Astrocyte of the cerebellum (primary cell): ENCODE results near the gene SEMA4A.

Experiments
- DNase-seq: peaks from one replicate; pipeline ENCODE4 v3.0.0-alpha.2; 2011; ENCODE audit warnings: low read depth
- H3K4me3 ChIP-seq: 2 replicates; pipeline ENCODE4 v1.5.1; 2011; ENCODE audit warnings: mild to moderate bottlenecking, low read depth, low read length, moderate library complexity
- in situ Hi-C: cut with HindIII; loops from 2 replicates; pipeline ENCODE4 v1.10.0; 2017; ENCODE audit warnings: low sequenced_read_pairs
- TF ChIP-seq, protein P1 (sequence below): IDR thresholded peaks from 2 replicates; pipeline ENCODE4 v1.5.1; 2012; ENCODE audit warnings: low read length, low read depth, moderate library complexity, mild to moderate bottlenecking; ENCODE audit errors: missing control alignments

The SEMA4A gene

DNA sequence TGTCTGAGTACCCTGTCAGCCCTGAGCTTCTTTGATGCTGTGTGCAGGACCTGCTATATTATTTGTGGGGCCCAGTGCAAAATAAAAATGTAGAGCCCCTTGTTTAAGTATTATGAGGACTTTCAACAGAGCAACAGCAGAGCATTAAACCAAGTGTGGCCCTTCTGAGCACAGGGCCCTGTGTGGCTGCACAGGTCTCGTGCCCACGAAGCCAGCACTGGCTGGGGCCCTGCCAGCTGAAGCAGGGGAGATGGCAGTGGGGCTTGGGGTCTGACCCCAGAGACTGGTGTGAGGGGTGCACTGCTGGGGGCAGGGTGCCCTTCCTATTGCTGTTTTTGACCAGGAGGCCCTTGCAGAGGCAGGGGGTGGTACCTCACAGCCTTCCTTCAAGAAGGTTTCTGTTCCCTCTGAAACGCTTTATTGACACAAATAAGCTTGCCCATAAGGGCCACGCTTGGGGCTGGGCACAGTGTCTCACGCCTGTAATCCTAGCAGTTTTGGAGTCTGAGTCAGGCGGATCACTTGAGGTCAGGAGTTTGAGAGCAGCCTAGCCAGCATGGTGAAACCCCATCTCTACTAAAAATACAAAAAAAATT lies 2.2 kb upstream of the SEMA4A start:
- DNase-seq, result no peak
- in situ Hi-C loops, result no loop called here
- TF ChIP-seq, protein P1, sequence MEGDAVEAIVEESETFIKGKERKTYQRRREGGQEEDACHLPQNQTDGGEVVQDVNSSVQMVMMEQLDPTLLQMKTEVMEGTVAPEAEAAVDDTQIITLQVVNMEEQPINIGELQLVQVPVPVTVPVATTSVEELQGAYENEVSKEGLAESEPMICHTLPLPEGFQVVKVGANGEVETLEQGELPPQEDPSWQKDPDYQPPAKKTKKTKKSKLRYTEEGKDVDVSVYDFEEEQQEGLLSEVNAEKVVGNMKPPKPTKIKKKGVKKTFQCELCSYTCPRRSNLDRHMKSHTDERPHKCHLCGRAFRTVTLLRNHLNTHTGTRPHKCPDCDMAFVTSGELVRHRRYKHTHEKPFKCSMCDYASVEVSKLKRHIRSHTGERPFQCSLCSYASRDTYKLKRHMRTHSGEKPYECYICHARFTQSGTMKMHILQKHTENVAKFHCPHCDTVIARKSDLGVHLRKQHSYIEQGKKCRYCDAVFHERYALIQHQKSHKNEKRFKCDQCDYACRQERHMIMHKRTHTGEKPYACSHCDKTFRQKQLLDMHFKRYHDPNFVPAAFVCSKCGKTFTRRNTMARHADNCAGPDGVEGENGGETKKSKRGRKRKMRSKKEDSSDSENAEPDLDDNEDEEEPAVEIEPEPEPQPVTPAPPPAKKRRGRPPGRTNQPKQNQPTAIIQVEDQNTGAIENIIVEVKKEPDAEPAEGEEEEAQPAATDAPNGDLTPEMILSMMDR, result no peak
- H3K4me3 ChIP-seq, result no peak overlapping the region

DNA sequence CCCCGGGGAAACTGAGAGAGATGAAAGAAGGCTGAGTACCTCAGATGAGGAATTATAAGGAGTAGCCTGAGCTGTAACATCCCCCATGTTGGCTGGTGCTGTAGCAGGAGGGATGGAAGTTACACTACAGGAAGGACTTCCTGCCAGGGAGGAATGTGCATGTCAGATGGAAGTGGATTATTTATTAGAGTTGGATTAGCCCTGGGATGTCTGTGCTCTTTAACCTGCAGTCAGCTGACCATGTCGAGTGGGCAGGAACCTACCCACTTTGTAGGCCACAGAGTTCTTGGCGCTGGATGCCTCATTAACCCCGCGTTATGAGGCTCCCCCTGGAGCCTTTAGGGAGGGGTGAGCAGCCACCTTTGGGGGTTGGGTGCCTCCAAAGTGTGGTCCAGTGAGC lies 757 bp upstream of the SEMA4A start:
- DNase-seq, result no peak
- H3K4me3 ChIP-seq, result no peak overlapping the region
- in situ Hi-C loops, result no loop called here
- TF ChIP-seq, protein P1, result no peak

DNA sequence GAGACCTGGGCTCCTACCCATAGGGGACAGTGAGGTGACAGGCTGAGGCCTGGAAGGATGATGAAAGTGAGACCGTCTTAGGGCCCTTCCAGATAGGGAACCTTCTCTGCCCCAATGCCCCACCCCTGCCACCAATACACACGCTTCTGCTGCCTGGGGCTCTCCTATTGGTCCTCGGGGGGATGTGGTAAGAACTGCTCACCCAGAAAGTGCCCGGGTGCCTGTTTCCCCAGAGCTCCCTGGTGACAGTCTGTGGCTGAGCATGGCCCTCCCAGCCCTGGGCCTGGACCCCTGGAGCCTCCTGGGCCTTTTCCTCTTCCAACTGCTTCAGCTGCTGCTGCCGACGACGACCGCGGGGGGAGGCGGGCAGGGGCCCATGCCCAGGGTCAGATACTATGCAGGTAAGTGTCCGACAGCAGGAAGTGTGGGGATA lies 948 bp downstream of the SEMA4A start:
- in situ Hi-C loops, result no loop called here
- no peak for DNase-seq
- H3K4me3 ChIP-seq, result no peak overlapping the region
- TF ChIP-seq, protein P1, result no peak

DNA sequence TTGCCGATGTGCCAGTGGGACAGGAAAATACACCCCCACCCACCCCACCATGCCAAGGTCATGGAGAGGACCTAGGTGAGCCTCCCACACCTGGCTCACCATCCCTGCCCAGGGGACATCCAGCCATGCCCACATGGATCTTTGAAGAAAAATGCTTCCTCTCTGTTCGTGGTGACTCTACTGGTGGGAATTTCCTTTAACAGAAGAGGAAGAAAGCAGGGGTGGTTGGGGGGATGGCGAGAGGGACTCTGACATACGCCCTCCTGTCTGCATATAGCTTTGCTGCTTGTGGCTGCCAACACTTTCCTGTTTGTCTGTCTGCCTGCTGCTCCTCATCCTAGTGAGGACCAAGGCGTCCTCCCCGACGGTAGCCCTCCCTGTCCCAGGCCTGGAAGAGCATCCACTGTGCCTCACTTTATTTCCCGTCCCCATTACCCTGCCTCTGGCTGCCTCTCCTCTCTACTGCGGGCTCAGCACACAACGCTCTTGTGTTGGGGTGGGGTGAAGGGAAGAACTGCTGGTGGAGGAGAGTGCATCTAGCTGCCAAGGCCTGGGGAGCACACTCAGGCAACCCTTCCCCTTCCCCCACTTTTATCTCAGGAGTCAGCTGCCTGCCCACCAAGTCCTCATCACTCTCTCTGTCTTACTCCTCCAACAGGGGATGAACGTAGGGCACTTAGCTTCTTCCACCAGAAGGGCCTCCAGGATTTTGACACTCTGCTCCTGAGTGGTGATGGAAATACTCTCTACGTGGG lies 2.5 kb downstream of the SEMA4A start:
- H3K4me3 ChIP-seq, result no peak overlapping the region
- in situ Hi-C loops, result no loop called here
- TF ChIP-seq, protein P1, result no peak
- no peak for DNase-seq

DNA sequence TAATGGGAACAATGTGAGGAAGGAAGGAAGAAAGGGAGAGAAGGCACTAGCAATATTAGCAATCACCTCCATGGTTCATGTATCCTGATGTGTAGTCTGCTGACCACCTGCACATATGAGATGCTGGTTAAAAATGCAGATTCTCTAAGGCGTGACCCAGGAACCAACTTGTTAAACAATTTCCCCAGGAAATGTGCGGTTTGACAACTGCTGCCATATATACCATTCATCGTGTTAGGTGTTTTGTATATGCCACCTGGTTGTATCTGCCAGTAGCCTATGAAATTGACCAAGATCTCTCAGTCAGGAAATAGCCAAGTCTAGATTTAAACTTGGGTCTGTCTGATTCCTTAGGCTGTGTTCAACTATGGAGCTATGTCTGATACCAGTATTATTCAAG lies 4.1 kb downstream of the SEMA4A start:
- TF ChIP-seq, protein P1, result no peak
- DNase-seq, result no peak
- in situ Hi-C loops, result no loop called here
- H3K4me3 ChIP-seq, result no peak overlapping the region

DNA sequence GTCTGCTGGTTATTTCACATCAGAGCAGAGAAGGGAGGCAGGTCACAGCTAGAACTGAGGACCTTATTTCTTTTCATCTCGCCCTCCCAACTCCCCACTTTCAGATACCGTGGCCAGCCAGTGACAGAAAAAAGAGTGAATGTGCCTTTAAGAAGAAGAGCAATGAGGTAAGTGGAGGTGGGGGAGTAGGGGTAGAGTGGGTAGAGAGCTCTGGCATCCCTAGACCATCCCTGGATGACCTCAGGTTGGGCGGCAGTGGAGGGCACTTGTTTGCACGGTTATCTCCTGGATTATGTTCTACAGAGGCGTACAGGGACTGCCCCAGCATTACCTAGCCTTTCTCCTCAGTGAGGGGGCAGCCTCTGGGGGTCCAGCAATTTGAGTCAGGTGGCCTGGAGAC lies 4.6 kb downstream of the SEMA4A start:
- TF ChIP-seq, protein P1, result no peak
- in situ Hi-C loops, result no loop called here
- no peak overlapping the region for H3K4me3 ChIP-seq
- no peak for DNase-seq
